ENCODE data around the gene SOX13.

The SOX13 gene

DNA sequence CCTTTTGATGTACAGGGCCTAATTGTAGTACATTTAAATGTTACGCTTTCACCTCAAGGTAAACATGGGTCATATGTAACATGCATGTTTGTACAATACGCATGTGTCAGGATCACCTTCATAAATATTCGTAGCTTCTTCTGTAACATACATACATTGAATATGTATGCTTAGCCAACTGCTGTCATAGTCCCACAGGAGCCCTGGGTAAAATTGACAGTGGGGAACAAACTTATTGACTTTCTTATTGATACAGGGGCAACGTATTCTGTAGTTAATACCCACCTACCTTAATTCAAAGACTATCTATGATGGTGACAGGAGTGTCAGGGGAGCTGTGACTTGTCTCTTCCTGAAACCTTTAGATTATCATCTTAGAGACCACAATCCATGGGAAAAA lies 96.9 kb downstream of the SOX13 start:
- no peaks in the 10 kb centered on the region for H3K27me3 ChIP-seq (ENCODE audit: control insufficient read depth, insufficient read depth, low read length)
- H3K4me3 ChIP-seq (ENCODE audit: low read length) = no peak overlapping the region
- no peaks in the 10 kb centered on the region for H3K4me1 ChIP-seq (ENCODE audit: control insufficient read depth, low read depth, low read length)
- H3K9me3 ChIP-seq (ENCODE audit: control insufficient read depth, low read depth, low read length) = peaks cover 15% of the 10 kb centered on the region
- H3K9ac ChIP-seq (ENCODE audit: low read length) = no peak overlapping the region
- no peaks in the 10 kb centered on the region for H3K36me3 ChIP-seq (ENCODE audit: control insufficient read depth, low read depth, low read length)
- no peak overlapping the region for H3K27ac ChIP-seq (ENCODE audit: low read length)

DNA sequence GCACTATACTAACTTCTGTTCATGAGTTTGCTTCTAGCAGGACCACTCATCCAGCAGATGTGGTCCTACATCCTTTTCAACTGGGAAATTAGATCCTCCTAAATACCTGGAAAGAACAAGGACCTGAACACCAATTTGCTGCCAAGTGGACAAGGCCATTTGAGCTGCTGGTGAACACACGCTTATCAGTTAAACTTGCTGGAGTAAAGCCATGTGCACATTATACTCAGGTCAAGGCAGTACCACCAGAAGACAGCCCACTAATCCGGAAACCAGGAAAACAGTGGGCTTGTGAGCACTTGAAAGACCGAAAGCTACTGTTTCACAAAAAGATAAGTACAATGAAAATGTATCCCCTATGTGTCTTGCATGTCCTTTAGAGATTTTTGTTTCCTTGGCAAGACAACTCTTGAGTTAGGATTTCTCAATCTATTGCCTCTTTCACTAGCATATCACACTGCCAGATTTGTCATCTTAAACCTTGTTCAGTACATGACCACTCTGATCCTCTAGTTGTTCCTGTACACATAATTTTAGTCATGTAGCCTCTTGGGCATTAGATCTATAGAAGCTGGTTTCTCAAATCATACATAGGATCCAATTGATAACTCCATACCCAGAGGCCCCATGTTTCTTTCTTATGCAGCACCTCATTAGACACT lies 97.7 kb downstream of the SOX13 start:
- H3K36me3 ChIP-seq (ENCODE audit: control insufficient read depth, low read depth, low read length) = no peaks in the 10 kb centered on the region
- H3K4me3 ChIP-seq (ENCODE audit: low read length) = no peak overlapping the region
- no peaks in the 10 kb centered on the region for H3K4me1 ChIP-seq (ENCODE audit: control insufficient read depth, low read depth, low read length)
- peaks cover 15% of the 10 kb centered on the region for H3K9me3 ChIP-seq (ENCODE audit: control insufficient read depth, low read depth, low read length)
- no peak overlapping the region for H3K9ac ChIP-seq (ENCODE audit: low read length)
- H3K27me3 ChIP-seq (ENCODE audit: control insufficient read depth, insufficient read depth, low read length) = no peaks in the 10 kb centered on the region
- no peak overlapping the region for H3K27ac ChIP-seq (ENCODE audit: low read length)

DNA sequence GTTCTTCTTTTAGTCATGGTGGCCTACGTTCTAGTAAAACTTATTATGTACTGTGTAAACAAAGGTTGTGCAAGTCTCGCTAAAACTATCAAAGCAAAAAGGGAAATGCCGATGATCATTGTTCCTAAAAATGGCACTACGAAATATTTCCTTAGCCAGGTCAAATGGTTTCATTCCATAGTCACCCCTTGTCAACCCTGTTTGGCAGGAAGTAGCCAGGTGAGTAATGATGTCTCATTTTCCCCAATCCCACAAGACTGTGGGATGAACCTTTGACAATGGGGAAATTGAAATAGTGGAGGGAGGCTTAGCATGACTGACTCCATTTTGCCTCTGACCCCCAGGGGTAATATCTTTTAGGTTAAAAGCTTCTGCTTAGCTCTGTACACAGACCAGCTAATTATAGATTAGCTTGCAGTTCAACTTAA lies 98.8 kb downstream of the SOX13 start:
- H3K4me3 ChIP-seq (ENCODE audit: low read length) = no peak overlapping the region
- peaks cover 15% of the 10 kb centered on the region for H3K9me3 ChIP-seq (ENCODE audit: control insufficient read depth, low read depth, low read length)
- H3K4me1 ChIP-seq (ENCODE audit: control insufficient read depth, low read depth, low read length) = no peaks in the 10 kb centered on the region
- no peaks in the 10 kb centered on the region for H3K27me3 ChIP-seq (ENCODE audit: control insufficient read depth, insufficient read depth, low read length)
- no peak overlapping the region for H3K9ac ChIP-seq (ENCODE audit: low read length)
- no peaks in the 10 kb centered on the region for H3K36me3 ChIP-seq (ENCODE audit: control insufficient read depth, low read depth, low read length)
- H3K27ac ChIP-seq (ENCODE audit: low read length) = no peak overlapping the region

DNA sequence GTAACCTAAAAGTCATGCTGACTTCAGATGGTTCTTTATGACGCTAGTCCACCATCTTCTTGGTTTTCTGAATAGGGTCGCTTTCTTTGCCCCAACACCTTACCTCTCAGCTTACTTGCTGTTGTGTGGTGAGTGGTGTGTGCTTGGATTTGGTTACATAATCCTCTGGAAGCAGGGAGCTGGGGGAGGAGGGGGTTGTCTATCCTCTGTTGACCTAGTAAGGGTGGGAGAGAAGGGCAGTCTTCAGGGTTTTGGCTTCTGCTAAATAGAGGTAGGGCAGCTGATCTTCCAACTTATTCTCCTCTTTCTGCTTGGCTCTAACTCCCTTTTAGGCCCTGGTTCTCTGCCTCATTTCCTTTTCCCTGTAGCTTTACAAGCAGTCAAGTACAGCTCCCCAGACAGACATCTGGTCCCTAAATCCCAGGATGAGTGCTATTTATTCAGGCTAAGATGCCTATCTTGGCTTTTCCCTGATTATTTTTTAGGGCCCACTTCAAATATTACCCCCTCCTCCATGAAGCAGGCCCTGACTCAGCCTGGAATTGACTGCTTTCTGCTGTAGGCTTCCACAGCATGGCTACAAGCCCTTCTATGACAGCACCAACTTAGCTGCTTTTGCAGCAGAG lies 99.6 kb downstream of the SOX13 start:
- H3K4me1 ChIP-seq (ENCODE audit: control insufficient read depth, low read depth, low read length) = no peaks in the 10 kb centered on the region
- no peaks in the 10 kb centered on the region for H3K36me3 ChIP-seq (ENCODE audit: control insufficient read depth, low read depth, low read length)
- H3K9ac ChIP-seq (ENCODE audit: low read length) = no peak overlapping the region
- no peak overlapping the region for H3K4me3 ChIP-seq (ENCODE audit: low read length)
- no peak overlapping the region for H3K27ac ChIP-seq (ENCODE audit: low read length)
- H3K9me3 ChIP-seq (ENCODE audit: control insufficient read depth, low read depth, low read length) = peaks cover 15% of the 10 kb centered on the region
- no peaks in the 10 kb centered on the region for H3K27me3 ChIP-seq (ENCODE audit: control insufficient read depth, insufficient read depth, low read length)

DNA sequence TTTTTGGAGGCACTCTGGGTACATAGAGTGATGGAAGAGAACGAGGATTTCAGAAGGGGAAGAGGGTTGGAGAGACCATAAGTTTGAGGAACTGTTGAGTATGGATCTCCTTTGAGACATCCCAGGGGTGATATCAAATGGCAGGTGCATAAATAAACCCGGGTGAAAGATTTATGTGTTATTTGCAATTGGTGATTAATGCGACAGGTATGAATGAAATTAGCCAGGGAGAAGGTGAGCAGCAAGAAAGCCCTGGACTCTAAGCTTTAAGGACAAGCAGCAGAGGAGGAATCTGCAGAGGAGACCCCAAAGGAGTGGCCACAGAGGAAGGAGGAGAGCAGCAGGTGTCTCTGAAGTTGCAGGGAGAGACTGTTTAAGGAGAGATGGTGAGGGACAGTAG lies 102.0 kb downstream of the SOX13 start:
- H3K36me3 ChIP-seq (ENCODE audit: control insufficient read depth, low read depth, low read length) = no peaks in the 10 kb centered on the region
- no peak overlapping the region for H3K9ac ChIP-seq (ENCODE audit: low read length)
- peaks cover 4% of the 10 kb centered on the region for H3K27me3 ChIP-seq (ENCODE audit: control insufficient read depth, insufficient read depth, low read length)
- H3K9me3 ChIP-seq (ENCODE audit: control insufficient read depth, low read depth, low read length) = peaks cover 3% of the 10 kb centered on the region
- H3K27ac ChIP-seq (ENCODE audit: low read length) = no peak overlapping the region
- H3K4me1 ChIP-seq (ENCODE audit: control insufficient read depth, low read depth, low read length) = no peaks in the 10 kb centered on the region
- no peak overlapping the region for H3K4me3 ChIP-seq (ENCODE audit: low read length)

DNA sequence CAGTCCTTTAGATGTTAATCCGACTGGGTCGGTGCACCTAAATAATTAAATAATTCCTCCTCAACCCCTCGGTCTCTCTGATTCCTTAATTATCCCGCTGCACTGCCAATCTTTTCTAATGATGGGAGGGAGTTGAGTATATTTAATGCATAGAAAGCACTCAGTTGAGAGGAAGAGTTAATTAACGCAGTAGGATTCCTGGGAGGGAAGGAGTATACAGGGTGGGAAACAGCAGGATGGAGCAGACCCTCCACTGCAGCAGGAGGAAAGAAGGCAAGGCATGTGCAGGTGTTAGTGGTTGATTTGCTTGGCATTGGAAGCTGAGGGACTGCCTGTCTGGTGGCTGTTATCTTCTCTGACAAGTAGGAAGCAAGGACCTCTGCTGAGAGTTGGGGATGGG lies 103.1 kb downstream of the SOX13 start:
- peaks cover 4% of the 10 kb centered on the region for H3K27me3 ChIP-seq (ENCODE audit: control insufficient read depth, insufficient read depth, low read length)
- no peak overlapping the region for H3K27ac ChIP-seq (ENCODE audit: low read length)
- H3K4me1 ChIP-seq (ENCODE audit: control insufficient read depth, low read depth, low read length) = no peaks in the 10 kb centered on the region
- H3K9me3 ChIP-seq (ENCODE audit: control insufficient read depth, low read depth, low read length) = no peaks in the 10 kb centered on the region
- no peaks in the 10 kb centered on the region for H3K36me3 ChIP-seq (ENCODE audit: control insufficient read depth, low read depth, low read length)
- no peak overlapping the region for H3K9ac ChIP-seq (ENCODE audit: low read length)
- no peak overlapping the region for H3K4me3 ChIP-seq (ENCODE audit: low read length)

DNA sequence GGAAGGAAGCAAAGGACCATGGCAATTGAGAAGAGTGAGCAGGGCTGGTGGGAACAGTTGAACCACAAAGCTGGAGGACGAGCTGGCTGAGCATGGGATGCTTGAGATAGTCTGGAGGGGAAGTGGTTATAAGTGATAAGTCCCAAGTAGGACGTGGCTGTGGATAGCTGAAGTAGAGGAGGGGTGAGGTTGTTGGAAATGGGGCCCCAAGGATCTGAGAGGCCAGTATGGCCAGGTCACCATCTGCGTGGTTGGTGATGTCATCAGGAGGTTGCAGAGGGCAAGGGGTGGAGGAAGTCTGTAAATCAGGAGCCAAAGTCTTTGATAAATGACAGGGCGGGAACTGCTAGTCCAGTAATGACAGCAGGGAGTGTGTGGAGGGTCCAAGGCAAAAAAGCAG lies 104.2 kb downstream of the SOX13 start:
- H3K27ac ChIP-seq (ENCODE audit: low read length) = no peak overlapping the region
- no peak overlapping the region for H3K9ac ChIP-seq (ENCODE audit: low read length)
- no peak overlapping the region for H3K4me3 ChIP-seq (ENCODE audit: low read length)
- H3K27me3 ChIP-seq (ENCODE audit: control insufficient read depth, insufficient read depth, low read length) = peaks cover 4% of the 10 kb centered on the region
- no peaks in the 10 kb centered on the region for H3K9me3 ChIP-seq (ENCODE audit: control insufficient read depth, low read depth, low read length)
- no peaks in the 10 kb centered on the region for H3K4me1 ChIP-seq (ENCODE audit: control insufficient read depth, low read depth, low read length)
- no peaks in the 10 kb centered on the region for H3K36me3 ChIP-seq (ENCODE audit: control insufficient read depth, low read depth, low read length)
